ENCODE results near the gene PRDM5. TPM values are rescaled to one million over a fixed set of nuclear protein-coding genes. Genes with fewer than 3 reads are reported as not detected.

PRDM5 gene
- total and polyA plus RNA-seq, 3 donors from 2014 or later, result 8.2 to 21.9 (median 19.1) TPM

GRCh38 chr4:120842031-120842430 lies 80.5 kb downstream of the PRDM5 start:
- 56 to 63% methylated on average over 3 of the region's 3 CpGs for WGBS, 2 donors
- TF ChIP-seq POLR2A (IDR thresholded peaks at IDR 0.05), result no peak
- TF ChIP-seq CTCF (IDR thresholded peaks at IDR 0.05), result no peak
- H3K36me3 ChIP-seq (ENCODE audit: low read depth, missing control alignments), result no peaks in the 10 kb centered on the region
- no peaks in the 10 kb centered on the region for H3K9me3 ChIP-seq
- H3K4me1 ChIP-seq, result no peaks in the 10 kb centered on the region
- intact Hi-C loops (cut with DNase I; ENCODE audit: low total_unique reads), result no loop called here
- no peak overlapping the region for H3K4me3 ChIP-seq
- H3K27me3 ChIP-seq, result no peaks in the 10 kb centered on the region
- no peak overlapping the region for H3K27ac ChIP-seq
- no peak for DNase-seq

DNA sequence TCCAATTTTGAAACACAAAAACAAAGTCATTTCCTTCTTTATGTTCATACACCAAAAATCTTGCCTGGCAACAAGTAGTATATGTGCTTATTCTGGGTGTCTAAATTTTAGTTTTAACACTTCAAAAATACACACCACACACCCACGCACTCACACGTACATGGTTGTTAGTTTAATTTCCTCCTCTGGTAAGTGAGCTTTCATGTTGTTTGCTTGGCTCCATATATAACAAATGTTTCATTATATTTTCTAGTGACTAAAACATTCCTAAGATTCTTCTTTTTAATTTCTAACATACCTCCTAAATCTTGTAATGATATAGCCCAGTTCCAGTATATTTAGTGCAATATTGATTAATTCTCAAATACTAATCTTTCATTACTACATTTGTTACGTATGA lies 80.9 kb downstream of the PRDM5 start:
- Histone ChIP-seq H3K27me3 (no peaks in the 10 kb centered on the region), H3K27ac (no peak overlapping the region), H3K4me1 (no peaks in the 10 kb centered on the region), H3K9me3 (no peaks in the 10 kb centered on the region), H3K36me3 (ENCODE audit: low read depth, missing control alignments) (no peaks in the 10 kb centered on the region), H3K4me3 (no peak overlapping the region)
- TF ChIP-seq POLR2A (IDR thresholded peaks at IDR 0.05), result no peak
- no peak for TF ChIP-seq CTCF (IDR thresholded peaks at IDR 0.05)
- intact Hi-C loops (cut with DNase I; ENCODE audit: low total_unique reads), result no loop called here
- DNase-seq, result no peak
- 82 to 87% methylated on average over 3 of the region's 3 CpGs for WGBS, 2 donors

- no peak for DNase-seq
- Histone ChIP-seq H3K27ac (no peak overlapping the region), H3K4me1 (no peaks in the 10 kb centered on the region), H3K36me3 (ENCODE audit: low read depth, missing control alignments) (no peaks in the 10 kb centered on the region), H3K9me3 (no peaks in the 10 kb centered on the region), H3K27me3 (no peaks in the 10 kb centered on the region), H3K4me3 (no peak overlapping the region)
- TF ChIP-seq POLR2A (IDR thresholded peaks at IDR 0.05), result no peak
- no peak for TF ChIP-seq CTCF (IDR thresholded peaks at IDR 0.05)
- intact Hi-C loops (cut with DNase I; ENCODE audit: low total_unique reads), result no loop called here
- WGBS, 2 donors, result 83 to 96% methylated on average over 2 to 17 of the region's 18 CpGs
These were observed 82.4 kb downstream of the PRDM5 start for GRCh38 chr4:120839974-120840751.

DNA sequence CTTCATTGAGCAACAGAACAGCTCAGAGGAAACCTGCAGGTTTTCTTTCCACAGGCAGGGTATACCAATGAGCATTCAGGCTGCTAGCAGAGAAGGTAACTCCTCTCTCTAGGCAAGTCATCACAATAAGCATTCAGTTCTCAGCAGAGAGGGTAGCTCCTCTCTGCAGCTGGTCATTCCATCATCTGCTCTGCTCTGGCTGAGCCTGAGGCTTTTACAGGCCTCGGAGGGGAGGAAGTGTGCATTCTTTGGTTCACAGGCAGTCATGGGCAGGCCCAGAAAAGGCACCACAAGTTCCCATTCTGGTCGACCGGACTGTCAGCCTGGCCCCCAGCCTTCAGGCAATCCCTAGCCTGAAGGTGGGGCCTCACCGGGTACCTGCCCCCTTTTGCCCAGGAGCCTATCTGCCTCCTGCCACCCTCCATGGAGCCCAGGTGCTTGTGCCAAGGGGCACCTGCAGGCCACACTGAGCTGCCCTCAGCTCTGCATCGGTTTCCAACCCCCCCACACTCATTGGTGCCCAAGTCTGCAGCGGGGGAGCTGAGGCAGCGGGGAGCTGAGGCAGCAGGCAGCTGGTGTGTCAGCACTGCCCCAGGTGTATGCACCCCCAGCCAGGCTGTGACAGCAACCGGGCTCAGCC lies 83.1 kb downstream of the PRDM5 start:
- Histone ChIP-seq H3K27ac (no peak overlapping the region), H3K4me1 (no peaks in the 10 kb centered on the region), H3K4me3 (no peak overlapping the region), H3K36me3 (ENCODE audit: low read depth, missing control alignments) (no peaks in the 10 kb centered on the region), H3K27me3 (no peaks in the 10 kb centered on the region), H3K9me3 (no peaks in the 10 kb centered on the region)
- 100% methylated on average over 1 to 8 of the region's 8 CpGs for WGBS, 2 donors
- no peak for DNase-seq
- intact Hi-C loops (cut with DNase I; ENCODE audit: low total_unique reads), result no loop called here
- TF ChIP-seq CTCF (IDR thresholded peaks at IDR 0.05) (no peak), POLR2A (IDR thresholded peaks at IDR 0.05) (no peak)

All from testis (tissue), 3 donors.